Glutamatergic neuron (in vitro differentiated cells): ENCODE results near the gene ACAD11. TPM values are rescaled to one million over a fixed set of nuclear protein-coding genes. Genes with fewer than 3 reads are reported as not detected.

Experiments used
- DNase-seq: peaks from one replicate; pipeline ENCODE4 v3.0.0; 2022
- H3K27ac Mint-ChIP-seq: one replicate; pipeline ENCODE4 v1.8.0; 2020; ENCODE audit warnings: mild to moderate bottlenecking, mixed read lengths, inconsistent platforms; ENCODE audit not compliant: unreplicated experiment
- H3K27me3 Mint-ChIP-seq: one replicate; pipeline ENCODE4 v1.8.0; 2020; ENCODE audit warnings: mild to moderate bottlenecking, moderate library complexity, mixed read lengths, inconsistent platforms; ENCODE audit not compliant: unreplicated experiment
- H3K36me3 Mint-ChIP-seq: one replicate; pipeline ENCODE4 v1.8.0; 2020; ENCODE audit warnings: mild to moderate bottlenecking, mixed read lengths, inconsistent platforms; ENCODE audit not compliant: unreplicated experiment
- H3K4me1 Mint-ChIP-seq: one replicate; pipeline ENCODE4 v1.8.0; 2020; ENCODE audit warnings: mild to moderate bottlenecking, low read depth, mixed read lengths, inconsistent platforms; ENCODE audit not compliant: unreplicated experiment
- H3K4me3 Mint-ChIP-seq: one replicate; pipeline ENCODE4 v1.8.0; 2020; ENCODE audit warnings: mild to moderate bottlenecking, mixed read lengths, inconsistent platforms; ENCODE audit not compliant: unreplicated experiment
- H3K9me3 Mint-ChIP-seq: one replicate; pipeline ENCODE4 v1.8.0; 2020; ENCODE audit warnings: mild to moderate bottlenecking, moderate library complexity, mixed read lengths, inconsistent platforms; ENCODE audit not compliant: unreplicated experiment
- total RNA-seq: library from RNA; stranded (reverse); fragmentation: NEBNext Ultra II Directional; extraction: Animal tissue kit (Norgen Biotek cat#: 25700); gene quantifications from one replicate; pipeline ENCODE4 v1.2.1, GENCODE V29; 2021; ENCODE audit not compliant: unreplicated experiment
- TF ChIP-seq, protein P1 (sequence below): fragments of 200-600 bp; sonication (generic); IDR thresholded peaks from one replicate; pipeline ENCODE4 v1.5.0; 2021; ENCODE audit not compliant: partially characterized antibody, unreplicated experiment

ACAD11 gene
- total RNA-seq, 1 donor from 2014 or later: 9.4 TPM

- Mint-ChIP-seq H3K4me1 (no peaks in the 10 kb centered on the region), H3K4me3 (no peak overlapping the region), H3K9me3 (peaks cover 1% of the 10 kb centered on the region), H3K36me3 (no peaks in the 10 kb centered on the region), H3K27me3 (no peaks in the 10 kb centered on the region), H3K27ac (no peak overlapping the region)
- TF ChIP-seq, protein P1, sequence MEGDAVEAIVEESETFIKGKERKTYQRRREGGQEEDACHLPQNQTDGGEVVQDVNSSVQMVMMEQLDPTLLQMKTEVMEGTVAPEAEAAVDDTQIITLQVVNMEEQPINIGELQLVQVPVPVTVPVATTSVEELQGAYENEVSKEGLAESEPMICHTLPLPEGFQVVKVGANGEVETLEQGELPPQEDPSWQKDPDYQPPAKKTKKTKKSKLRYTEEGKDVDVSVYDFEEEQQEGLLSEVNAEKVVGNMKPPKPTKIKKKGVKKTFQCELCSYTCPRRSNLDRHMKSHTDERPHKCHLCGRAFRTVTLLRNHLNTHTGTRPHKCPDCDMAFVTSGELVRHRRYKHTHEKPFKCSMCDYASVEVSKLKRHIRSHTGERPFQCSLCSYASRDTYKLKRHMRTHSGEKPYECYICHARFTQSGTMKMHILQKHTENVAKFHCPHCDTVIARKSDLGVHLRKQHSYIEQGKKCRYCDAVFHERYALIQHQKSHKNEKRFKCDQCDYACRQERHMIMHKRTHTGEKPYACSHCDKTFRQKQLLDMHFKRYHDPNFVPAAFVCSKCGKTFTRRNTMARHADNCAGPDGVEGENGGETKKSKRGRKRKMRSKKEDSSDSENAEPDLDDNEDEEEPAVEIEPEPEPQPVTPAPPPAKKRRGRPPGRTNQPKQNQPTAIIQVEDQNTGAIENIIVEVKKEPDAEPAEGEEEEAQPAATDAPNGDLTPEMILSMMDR: no peak
- DNase-seq: no peak
Observed at GRCh38 chr3:132624790-132625189, 34.8 kb downstream of the ACAD11 start.

GRCh38 chr3:132623646-132624045 is 36.0 kb downstream of the ACAD11 start:
- TF ChIP-seq, protein P1: no peak
- Mint-ChIP-seq H3K27ac (no peak overlapping the region), H3K9me3 (peaks cover 1% of the 10 kb centered on the region), H3K4me3 (no peak overlapping the region), H3K4me1 (no peaks in the 10 kb centered on the region), H3K27me3 (no peaks in the 10 kb centered on the region), H3K36me3 (no peaks in the 10 kb centered on the region)
- DNase-seq: no peak

DNA sequence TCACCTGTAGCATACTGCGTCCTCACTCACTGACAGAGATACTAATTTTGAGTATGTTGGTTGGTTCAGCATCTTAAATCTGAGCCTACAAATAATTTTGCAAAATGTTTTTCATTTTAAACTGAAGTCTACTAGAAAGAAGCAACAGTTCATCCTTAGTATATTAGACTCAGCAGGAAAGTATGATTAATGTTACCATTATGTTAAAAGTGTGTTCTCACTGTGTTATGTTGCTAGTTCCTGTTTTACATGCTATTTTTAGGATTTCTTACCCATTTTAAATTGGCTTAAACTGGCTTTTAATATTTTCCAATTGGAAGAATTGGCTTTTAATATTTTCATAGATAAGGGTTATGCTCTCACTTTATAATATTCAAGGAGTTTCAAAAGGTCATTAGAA is 36.8 kb downstream of the ACAD11 start:
- Mint-ChIP-seq H3K4me3 (no peak overlapping the region), H3K27ac (no peak overlapping the region), H3K36me3 (peaks cover under 1% of the 10 kb centered on the region), H3K9me3 (peaks cover 1% of the 10 kb centered on the region), H3K4me1 (no peaks in the 10 kb centered on the region), H3K27me3 (no peaks in the 10 kb centered on the region)
- no peak for DNase-seq
- TF ChIP-seq, protein P1: no peak

GRCh38 chr3:132622148-132622547 is 37.5 kb downstream of the ACAD11 start:
- no peak for DNase-seq
- no peak overlapping the region for H3K27ac Mint-ChIP-seq
- TF ChIP-seq, protein P1: no peak
- H3K4me1 Mint-ChIP-seq: no peaks in the 10 kb centered on the region
- H3K4me3 Mint-ChIP-seq: no peak overlapping the region
- peaks cover 5% of the 10 kb centered on the region for H3K36me3 Mint-ChIP-seq
- H3K27me3 Mint-ChIP-seq: no peaks in the 10 kb centered on the region
- H3K9me3 Mint-ChIP-seq: peaks cover 3% of the 10 kb centered on the region

DNA sequence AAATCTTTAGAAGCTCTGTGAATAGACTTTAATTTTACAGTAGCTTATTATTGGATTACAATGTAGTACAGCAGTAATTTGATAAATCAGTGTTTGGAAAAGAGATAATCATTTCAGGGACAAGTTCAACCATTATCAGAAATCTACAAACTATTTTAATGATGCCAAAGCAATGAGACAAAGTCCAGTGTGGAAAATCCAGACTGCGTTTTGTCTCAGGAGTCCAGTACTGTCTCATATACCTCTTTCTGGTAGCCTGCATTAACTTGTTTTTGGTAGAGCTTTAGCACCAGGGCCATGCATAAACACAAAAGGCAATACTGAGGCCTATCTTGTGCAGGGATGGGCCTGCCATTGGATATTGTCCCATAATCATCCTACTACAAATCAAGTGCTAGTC is 42.8 kb downstream of the ACAD11 start:
- Mint-ChIP-seq H3K36me3 (peaks cover 10% of the 10 kb centered on the region), H3K27me3 (no peaks in the 10 kb centered on the region), H3K4me3 (no peak overlapping the region), H3K27ac (no peak overlapping the region), H3K9me3 (peaks cover 3% of the 10 kb centered on the region), H3K4me1 (no peaks in the 10 kb centered on the region)
- no peak for DNase-seq
- TF ChIP-seq, protein P1: no peak
